Gastroesophageal sphincter (tissue), 4 donors: ENCODE data around the gene CABLES2. TPM values are rescaled to one million over a fixed set of nuclear protein-coding genes. Genes with fewer than 3 reads are reported as not detected.

Experiments used
- ATAC-seq: fragments of 150-250 bp; one replicate; pipeline ENCODE4 v1.9.1; 2016; ENCODE audit warnings: mild to moderate bottlenecking, moderate library complexity
- H3K27ac ChIP-seq, 4 donors: fragments of 200-600 bp; sonication (generic) in 3 of 4; 1 replicate in 3 of 4; 2 replicates in 1 of 4; pipeline ENCODE4 v1.5.1; 2016 to 2019
- H3K27me3 ChIP-seq: fragments of 200-600 bp; sonication (generic); one replicate; pipeline ENCODE4 v1.5.1; 2019
- H3K36me3 ChIP-seq, 2 donors: fragments of 200-600 bp; sonication (generic); one replicate each; pipeline ENCODE4 v1.5.1; 2019; ENCODE audit warnings: control low read depth in 1 of 2
- H3K4me1 ChIP-seq, 3 donors: fragments of 200-600 bp; sonication (generic); 1 replicate in 2 of 3; 2 replicates in 1 of 3; pipeline ENCODE4 v1.5.1; 2016 to 2019; ENCODE audit warnings: control low read depth in 2 of 3
- H3K4me3 ChIP-seq, 2 donors: fragments of 200-600 bp; sonication (generic); one replicate each; pipeline ENCODE4 v1.5.1; 2019; ENCODE audit warnings: mild to moderate bottlenecking in 1 of 2, moderate library complexity in 1 of 2
- H3K9me3 ChIP-seq, 3 donors: fragments of 200-600 bp; sonication (generic); one replicate each; pipeline ENCODE4 v1.5.1; 2017 to 2019; ENCODE audit warnings: control low read depth in 2 of 3
- EP300 ChIP-seq: sonication (generic); formaldehyde crosslinking; IDR thresholded peaks from one replicate; pipeline ENCODE4 v1.6.1; 2017; ENCODE audit warnings: antibody characterized with exemption, mild to moderate bottlenecking
- POLR2A ChIP-seq, 2 donors: fragments of 450-650 bp; IDR thresholded peaks; one replicate each; pipeline ENCODE4 v1.6.1; 2017; ENCODE audit warnings: antibody characterized with exemption in 2 of 2, mild to moderate bottlenecking in 2 of 2, moderate library complexity in 1 of 2
- POLR2AphosphoS5 ChIP-seq: sonication (generic); formaldehyde crosslinking; IDR thresholded peaks from one replicate; pipeline ENCODE4 v1.6.1; 2017; ENCODE audit warnings: antibody characterized with exemption
- WGBS, 2 donors: methylation state at CpG; one replicate each; pipeline ENCODE4 v1.1.5; 2018; ENCODE audit warnings: low coverage in 1 of 2; 5-methylcytosine and 5-hydroxymethylcytosine counted together
- total RNA-seq, 4 donors: library from RNA; depleted of rRNA; stranded (reverse); fragments of >200 nt; gene quantifications; one replicate each; pipeline ENCODE4 v1.1.0, GENCODE V29; 2016
- TF ChIP-seq, protein P1 (sequence below), 4 experiments: fragments of 200-600 bp in 2 of 4; fragments of 450-650 bp in 2 of 4; sonication (generic) in 1 of 4; IDR thresholded peaks; one replicate each; pipeline ENCODE4 v1.5.1; 2017 to 2019; ENCODE audit warnings: antibody characterized with exemption in 4 of 4, mild to moderate bottlenecking in 2 of 4, moderate library complexity in 2 of 4

CABLES2 gene
- total RNA-seq, 4 donors from 2014 or later, result 2.7 to 9.8 (median 3.8) TPM

DNA sequence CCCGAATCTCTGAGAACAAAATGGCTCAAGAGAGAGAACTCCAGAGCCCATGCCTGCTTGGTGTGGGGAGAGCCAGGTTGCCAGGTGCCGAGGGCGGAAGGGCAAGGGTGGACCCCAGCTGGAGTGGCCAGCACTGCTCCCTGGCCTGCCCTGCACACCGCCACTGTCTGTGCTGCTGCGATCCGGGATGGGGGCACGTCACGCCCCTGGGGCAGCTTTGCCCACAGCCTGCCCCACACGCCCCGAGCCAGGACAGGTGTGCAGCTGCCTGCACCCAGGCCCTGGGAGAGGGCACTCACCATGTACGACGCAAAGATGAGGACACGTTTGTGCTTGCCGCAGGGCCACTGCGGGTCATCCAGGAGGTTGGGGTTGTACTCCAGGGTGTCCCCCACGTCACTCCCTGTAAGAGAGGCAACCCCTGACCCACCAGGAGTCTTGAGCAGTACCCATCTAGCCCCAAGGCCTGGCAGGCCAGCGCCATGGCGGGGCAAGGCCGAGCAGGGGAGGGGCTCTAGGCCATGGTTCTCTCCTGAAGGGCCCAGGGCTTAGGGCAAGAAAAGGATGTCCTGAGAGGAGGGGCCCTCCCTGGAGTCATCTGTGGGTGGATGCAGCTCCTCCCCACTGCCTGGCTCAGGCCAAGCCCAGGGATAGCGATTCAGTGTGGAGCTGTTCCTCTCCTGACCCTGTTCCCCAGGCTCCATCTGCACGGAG, 14.3 kb downstream of the CABLES2 start:
- no peak for TF ChIP-seq POLR2AphosphoS5
- TF ChIP-seq, protein P1, sequence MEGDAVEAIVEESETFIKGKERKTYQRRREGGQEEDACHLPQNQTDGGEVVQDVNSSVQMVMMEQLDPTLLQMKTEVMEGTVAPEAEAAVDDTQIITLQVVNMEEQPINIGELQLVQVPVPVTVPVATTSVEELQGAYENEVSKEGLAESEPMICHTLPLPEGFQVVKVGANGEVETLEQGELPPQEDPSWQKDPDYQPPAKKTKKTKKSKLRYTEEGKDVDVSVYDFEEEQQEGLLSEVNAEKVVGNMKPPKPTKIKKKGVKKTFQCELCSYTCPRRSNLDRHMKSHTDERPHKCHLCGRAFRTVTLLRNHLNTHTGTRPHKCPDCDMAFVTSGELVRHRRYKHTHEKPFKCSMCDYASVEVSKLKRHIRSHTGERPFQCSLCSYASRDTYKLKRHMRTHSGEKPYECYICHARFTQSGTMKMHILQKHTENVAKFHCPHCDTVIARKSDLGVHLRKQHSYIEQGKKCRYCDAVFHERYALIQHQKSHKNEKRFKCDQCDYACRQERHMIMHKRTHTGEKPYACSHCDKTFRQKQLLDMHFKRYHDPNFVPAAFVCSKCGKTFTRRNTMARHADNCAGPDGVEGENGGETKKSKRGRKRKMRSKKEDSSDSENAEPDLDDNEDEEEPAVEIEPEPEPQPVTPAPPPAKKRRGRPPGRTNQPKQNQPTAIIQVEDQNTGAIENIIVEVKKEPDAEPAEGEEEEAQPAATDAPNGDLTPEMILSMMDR (IDR thresholded peaks at IDR 0.05), result no peak
- no peak for TF ChIP-seq POLR2A (IDR thresholded peaks at IDR 0.05)
- no peak for TF ChIP-seq EP300
- WGBS, 2 donors, result no CpG with 5 or more reads among the region's 21 CpGs
- H3K27me3 ChIP-seq, result no peaks in the 10 kb centered on the region
- H3K4me1 ChIP-seq, result peaks cover 0 to 12% (median 6%) of the 10 kb centered on the region in 3 donors
- H3K36me3 ChIP-seq, result peaks cover 0 to 86% of the 10 kb centered on the region in 2 donors
- no peak overlapping the region for H3K4me3 ChIP-seq
- H3K27ac ChIP-seq, result no peak overlapping the region
- H3K9me3 ChIP-seq, result no peaks in the 10 kb centered on the region
- ATAC-seq, result no peak

- Histone ChIP-seq H3K27me3 (no peaks in the 10 kb centered on the region), H3K9me3 (no peaks in the 10 kb centered on the region), H3K36me3 (peaks cover 0 to 87% of the 10 kb centered on the region in 2 donors), H3K4me3 (no peak overlapping the region), H3K27ac (no peak overlapping the region), H3K4me1 (peaks cover 0 to 17% (median 10%) of the 10 kb centered on the region in 3 donors)
- 62 to 84% methylated on average over 6 to 8 of the region's 10 CpGs for WGBS, 2 donors
- TF ChIP-seq POLR2A (IDR thresholded peaks at IDR 0.05) (no peak), POLR2AphosphoS5 (no peak), EP300 (no peak)
- TF ChIP-seq, protein P1 (IDR thresholded peaks at IDR 0.05), result no peak
- ATAC-seq, result no peak
These were observed 15.0 kb downstream of the CABLES2 start for GRCh38 chr20:62392077-62392418.

DNA sequence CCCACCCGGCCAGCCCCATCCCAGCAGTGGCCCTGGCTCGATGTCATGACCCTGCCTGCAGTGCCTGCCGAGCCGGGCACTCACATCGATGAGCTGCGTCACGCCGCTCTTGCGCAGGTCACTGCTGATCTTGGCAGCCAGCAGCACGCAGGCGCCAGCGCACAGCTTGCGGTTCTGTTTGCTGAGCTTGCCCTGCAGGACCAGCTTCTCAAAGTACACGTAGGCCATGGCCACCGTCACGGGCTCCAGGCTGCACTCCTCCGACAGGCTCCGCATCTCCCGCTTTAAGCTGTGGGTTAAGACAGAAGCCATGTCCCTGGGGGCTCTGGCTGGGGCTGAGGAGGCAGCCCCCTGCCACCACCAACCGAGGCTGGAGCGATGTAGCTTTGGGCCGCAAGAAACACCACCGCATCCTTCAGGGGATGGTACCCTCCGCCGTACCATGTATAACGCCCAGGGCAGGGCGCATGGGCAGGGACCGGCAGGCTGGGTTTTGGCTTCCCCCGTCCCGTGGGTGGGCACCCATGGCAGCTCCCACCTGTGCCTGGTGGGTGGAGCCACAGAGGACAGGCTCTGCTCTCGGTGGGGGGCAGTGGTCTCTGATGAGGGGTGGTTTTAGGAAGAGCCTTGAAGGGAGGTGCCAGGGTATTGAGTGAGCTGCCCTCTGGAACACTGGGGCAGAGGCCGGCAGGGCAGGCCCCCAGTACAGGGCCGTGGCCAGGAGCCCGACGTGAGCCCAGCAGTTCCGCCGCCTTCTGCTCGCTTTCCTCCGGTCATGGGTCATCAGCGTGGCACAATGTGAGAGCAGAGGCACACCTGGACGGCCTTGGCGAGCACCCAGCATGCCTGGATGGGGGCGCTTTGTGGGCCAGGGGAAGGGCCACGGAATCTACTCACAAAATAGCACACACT, 15.7 kb downstream of the CABLES2 start:
- TF ChIP-seq EP300 (no peak), POLR2AphosphoS5 (no peak), POLR2A (IDR thresholded peaks at IDR 0.05) (no peak)
- TF ChIP-seq, protein P1 (IDR thresholded peaks at IDR 0.05), result no peak
- peaks cover 0 to 87% of the 10 kb centered on the region in 2 donors for H3K36me3 ChIP-seq
- no peaks in the 10 kb centered on the region for H3K27me3 ChIP-seq
- H3K27ac ChIP-seq, result no peak overlapping the region
- H3K4me1 ChIP-seq, result peaks cover 0 to 17% (median 10%) of the 10 kb centered on the region in 3 donors
- H3K9me3 ChIP-seq, result no peaks in the 10 kb centered on the region
- H3K4me3 ChIP-seq, result no peak overlapping the region
- 94 to 100% methylated on average over 5 to 9 of the region's 44 CpGs for WGBS, 2 donors
- no peak for ATAC-seq

- Histone ChIP-seq H3K27me3 (no peaks in the 10 kb centered on the region), H3K36me3 (peaks cover 0 to 79% of the 10 kb centered on the region in 2 donors), H3K9me3 (no peaks in the 10 kb centered on the region), H3K27ac (no peak overlapping the region), H3K4me3 (no peak overlapping the region), H3K4me1 (peaks cover 0 to 26% (median 18%) of the 10 kb centered on the region in 3 donors)
- ATAC-seq, result no peak
- TF ChIP-seq POLR2AphosphoS5, result no peak
- no peak for TF ChIP-seq POLR2A (IDR thresholded peaks at IDR 0.05)
- no peak for TF ChIP-seq EP300
- TF ChIP-seq, protein P1 (IDR thresholded peaks at IDR 0.05), result no peak
- WGBS, 2 donors, result 77 to 78% methylated on average over 17 to 26 of the region's 29 CpGs
These were observed 16.5 kb downstream of the CABLES2 start for GRCh38 chr20:62390317-62391164.
